SJSA1 (cell line): Measurements from ENCODE around the gene ASB18. TPM values are rescaled to one million over a fixed set of nuclear protein-coding genes. Genes with fewer than 3 reads are reported as not detected.

Experiments
- DNase-seq, 2 experiments: peaks; one replicate each; pipeline ENCODE4 v3.0.0-alpha.2; 2015 to 2020; ENCODE audit warnings: low spot score in 2 of 2, low read depth in 1 of 2
- H3K27ac ChIP-seq: fragments of 250-450 bp; sonication (Bioruptor Pico); 2 replicates; pipeline ENCODE4 v1.5.1; 2020; ENCODE audit warnings: mild to moderate bottlenecking, moderate library complexity
- H3K27me3 ChIP-seq: fragments of 250-450 bp; sonication (Bioruptor Pico); replicated peaks from 2 replicates; pipeline ENCODE4 v1.5.1; 2020; ENCODE audit warnings: mild to moderate bottlenecking, moderate library complexity
- H3K36me3 ChIP-seq: fragments of 250-450 bp; sonication (Bioruptor Pico); 2 replicates; pipeline ENCODE4 v1.5.1; 2020; ENCODE audit warnings: mild to moderate bottlenecking
- H3K4me1 ChIP-seq: fragments of 250-450 bp; sonication (Bioruptor Pico); replicated peaks from 2 replicates; pipeline ENCODE4 v1.6.1; 2021; ENCODE audit warnings: mild to moderate bottlenecking
- H3K4me3 ChIP-seq: fragments of 250-450 bp; sonication (Bioruptor Pico); 2 replicates; pipeline ENCODE4 v1.5.1; 2020; ENCODE audit warnings: mild to moderate bottlenecking
- H3K9me3 ChIP-seq: fragments of 250-450 bp; sonication (Bioruptor Pico); replicated peaks from 2 replicates; pipeline ENCODE4 v1.5.1; 2020; ENCODE audit warnings: mild to moderate bottlenecking
- total RNA-seq: library from RNA; depleted of rRNA; stranded (reverse); fragments of >200 nt; shearing (Covaris generic); gene quantifications from 2 replicates; pipeline ENCODE4 v1.2.3, GENCODE V29; 2014

The ASB18 gene
- total RNA-seq, 1 experiment from 2014 or later = 1.1 TPM

GRCh38 chr2:236169741-236170589 is 94.2 kb downstream of the ASB18 start:
- no peaks in the 10 kb centered on the region for H3K9me3 ChIP-seq
- peaks cover 72% of the 10 kb centered on the region for H3K36me3 ChIP-seq
- no peak overlapping the region for H3K27ac ChIP-seq

GRCh38 chr2:236169151-236169721 is 95.0 kb downstream of the ASB18 start:
- no peaks in the 10 kb centered on the region for H3K27me3 ChIP-seq

More at GRCh38 chr2:236169741-236170589, 94.2 kb downstream of the ASB18 start:
- peaks cover 39% of the 10 kb centered on the region for H3K4me1 ChIP-seq
- no peaks in the 10 kb centered on the region for H3K27me3 ChIP-seq
- DNase-seq = no peak
- H3K4me3 ChIP-seq = no peak overlapping the region

GRCh38 chr2:236168110-236169080 is 95.8 kb downstream of the ASB18 start, which contains the start of gene GBX2:
GBX2 (minus strand) TSS chr2:236168386; CDS start chr2:236167971, 415 bp downstream.
- Histone ChIP-seq H3K27ac (peak within 1 kb of the TSS; percentile 37; the same call in 1 of the 2 replicates), H3K4me1 (peaks cover 23% of the 10 kb centered on the region), H3K9me3 (no peaks in the 10 kb centered on the region), H3K4me3 (peak within 1 kb of the TSS; percentile 98), H3K36me3 (peaks cover 84% of the 10 kb centered on the region), H3K27me3 (no peaks in the 10 kb centered on the region)
- DNase-seq = peak; percentile 87 to 92

More at GRCh38 chr2:236169151-236169721, 95.0 kb downstream of the ASB18 start:
- Histone ChIP-seq H3K4me3 (no peak overlapping the region), H3K36me3 (peaks cover 80% of the 10 kb centered on the region), H3K9me3 (no peaks in the 10 kb centered on the region), H3K4me1 (peaks cover 31% of the 10 kb centered on the region), H3K27ac (no peak overlapping the region)
- DNase-seq = no peak

- H3K9me3 ChIP-seq = no peaks in the 10 kb centered on the region
- peaks cover 83% of the 10 kb centered on the region for H3K36me3 ChIP-seq
- H3K4me3 ChIP-seq = peak overlapping the region; percentile 98
- no peaks in the 10 kb centered on the region for H3K27me3 ChIP-seq
- peak; percentile 65 to 69 for DNase-seq
- peak overlapping the region; percentile 37 for H3K27ac ChIP-seq
- H3K4me1 ChIP-seq = peaks cover 21% of the 10 kb centered on the region
These were observed 96.7 kb downstream of the ASB18 start for GRCh38 chr2:236167297-236168109.

GRCh38 chr2:236166796-236167296 is 97.4 kb downstream of the ASB18 start:
- Histone ChIP-seq H3K4me1 (peaks cover 21% of the 10 kb centered on the region), H3K27ac (peak overlapping the region; percentile 37), H3K4me3 (peak overlapping the region; percentile 98), H3K27me3 (no peaks in the 10 kb centered on the region), H3K36me3 (peaks cover 86% of the 10 kb centered on the region), H3K9me3 (no peaks in the 10 kb centered on the region)
- DNase-seq = peak in 1 of 2 experiments; percentile 58

- DNase-seq = no peak
These were observed 98.1 kb downstream of the ASB18 start for GRCh38 chr2:236165842-236166795.

GRCh38 chr2:236164925-236165841 is 99.0 kb downstream of the ASB18 start:
- peaks cover 73% of the 10 kb centered on the region for H3K36me3 ChIP-seq
- no peaks in the 10 kb centered on the region for H3K27me3 ChIP-seq
- no peak for DNase-seq
- no peaks in the 10 kb centered on the region for H3K9me3 ChIP-seq
- no peak overlapping the region for H3K27ac ChIP-seq
- H3K4me3 ChIP-seq = no peak overlapping the region
- H3K4me1 ChIP-seq = peaks cover 21% of the 10 kb centered on the region

More at GRCh38 chr2:236165842-236166795, 98.1 kb downstream of the ASB18 start:
- peak overlapping the region; percentile 98 for H3K4me3 ChIP-seq
- H3K4me1 ChIP-seq = peaks cover 21% of the 10 kb centered on the region
- H3K27ac ChIP-seq = no peak overlapping the region; the same call in 1 of the 2 replicates
- H3K27me3 ChIP-seq = no peaks in the 10 kb centered on the region
- H3K9me3 ChIP-seq = no peaks in the 10 kb centered on the region
- peaks cover 82% of the 10 kb centered on the region for H3K36me3 ChIP-seq

GRCh38 chr2:236164201-236164924 is 99.8 kb downstream of the ASB18 start:
- Histone ChIP-seq H3K27ac (no peak overlapping the region), H3K9me3 (no peaks in the 10 kb centered on the region), H3K36me3 (peaks cover 65% of the 10 kb centered on the region), H3K4me1 (peaks cover 21% of the 10 kb centered on the region), H3K4me3 (no peak overlapping the region), H3K27me3 (no peaks in the 10 kb centered on the region)
- DNase-seq = no peak

GRCh38 chr2:236163471-236164200 is 100.6 kb downstream of the ASB18 start:
- H3K4me1 ChIP-seq = peaks cover 18% of the 10 kb centered on the region
- H3K9me3 ChIP-seq = no peaks in the 10 kb centered on the region
- no peak for DNase-seq
- H3K36me3 ChIP-seq = peaks cover 58% of the 10 kb centered on the region
- H3K4me3 ChIP-seq = no peak overlapping the region
- no peak overlapping the region for H3K27ac ChIP-seq
- H3K27me3 ChIP-seq = no peaks in the 10 kb centered on the region

GRCh38 chr2:236162882-236163470 is 101.2 kb downstream of the ASB18 start:
- H3K4me1 ChIP-seq = peaks cover 13% of the 10 kb centered on the region
- no peaks in the 10 kb centered on the region for H3K27me3 ChIP-seq
- H3K9me3 ChIP-seq = no peaks in the 10 kb centered on the region
- H3K27ac ChIP-seq = no peak overlapping the region
- DNase-seq = no peak
- H3K36me3 ChIP-seq = peaks cover 55% of the 10 kb centered on the region
- H3K4me3 ChIP-seq = no peak overlapping the region
